GM12878 (cell line): Measurements from ENCODE around the gene PPAN.

Experiments used
- EZH2 ChIP-seq: IDR thresholded peaks from 2 replicates; pipeline ENCODE4 v1.6.1; 2012; ENCODE audit warnings: low read depth, mild to moderate bottlenecking, control low read depth, inconsistent platforms, low read length, borderline replicate concordance; ENCODE audit not compliant: control insufficient read depth
- TF ChIP-seq, protein P1 (sequence below): IDR thresholded peaks from 2 replicates; pipeline ENCODE4 v1.6.1; 2011; ENCODE audit warnings: mild to moderate bottlenecking, low read depth, low read length, moderate library complexity; ENCODE audit not compliant: insufficient replicate concordance

DNA sequence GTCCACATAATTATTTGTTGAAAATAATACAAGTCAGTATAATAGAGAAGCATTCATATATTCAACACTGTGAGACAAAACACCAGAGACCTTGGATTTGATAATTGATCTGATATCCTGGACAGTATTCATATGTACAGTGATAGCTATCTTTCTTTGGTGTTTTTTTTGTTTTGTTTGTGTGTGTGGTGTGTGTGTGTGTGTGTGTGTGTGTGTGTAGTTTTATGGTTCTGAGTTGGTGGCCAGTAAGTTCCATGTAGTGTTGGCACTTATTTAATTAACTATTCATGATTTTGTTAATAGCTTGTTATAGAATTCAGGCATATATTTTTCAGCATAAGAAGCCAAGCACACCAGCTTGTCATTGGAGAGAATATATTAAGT lies 2.0 kb upstream of the PPAN start:
- no peak for TF ChIP-seq EZH2
- TF ChIP-seq, protein P1, sequence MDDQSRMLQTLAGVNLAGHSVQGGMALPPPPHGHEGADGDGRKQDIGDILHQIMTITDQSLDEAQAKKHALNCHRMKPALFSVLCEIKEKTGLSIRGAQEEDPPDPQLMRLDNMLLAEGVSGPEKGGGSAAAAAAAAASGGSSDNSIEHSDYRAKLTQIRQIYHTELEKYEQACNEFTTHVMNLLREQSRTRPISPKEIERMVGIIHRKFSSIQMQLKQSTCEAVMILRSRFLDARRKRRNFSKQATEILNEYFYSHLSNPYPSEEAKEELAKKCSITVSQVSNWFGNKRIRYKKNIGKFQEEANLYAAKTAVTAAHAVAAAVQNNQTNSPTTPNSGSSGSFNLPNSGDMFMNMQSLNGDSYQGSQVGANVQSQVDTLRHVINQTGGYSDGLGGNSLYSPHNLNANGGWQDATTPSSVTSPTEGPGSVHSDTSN: no peak
